NCI-H82 treated with DMSO at 0.1 percent for 48 hours (cell line): ENCODE data around the gene HIP1.
"Not testable (repeated sequence)": the region's sequence is repeated elsewhere in the genome, so short reads cannot be mapped to it uniquely, and the experiment has no call there.

Source experiments
- DNase-seq: peaks from one replicate; lab custom pipeline; 2025; ENCODE audit not compliant: unreplicated experiment; lab: John Stamatoyannopoulos, UW

Gene HIP1

GRCh38 chr7:75616421-75617167, 122.1 kb downstream of the HIP1 start:
- DNase-seq, result no peak

- DNase-seq, result no peak
Measured at GRCh38 chr7:75614401-75614800, 124.3 kb downstream of the HIP1 start.

- no peak for DNase-seq
Measured at GRCh38 chr7:75613351-75613750, 125.4 kb downstream of the HIP1 start.

- no peak for DNase-seq
Measured at GRCh38 chr7:75611557-75612178, 127.1 kb downstream of the HIP1 start.

GRCh38 chr7:75609416-75609815, 129.3 kb downstream of the HIP1 start:
- DNase-seq, result not testable (repeated sequence)

- no peak for DNase-seq
Measured at GRCh38 chr7:75608451-75609122, 130.2 kb downstream of the HIP1 start.

GRCh38 chr7:75604408-75604807, 134.3 kb downstream of the HIP1 start:
- no peak for DNase-seq

- not testable (repeated sequence) for DNase-seq
Measured at GRCh38 chr7:75602831-75603230, 135.9 kb downstream of the HIP1 start.

GRCh38 chr7:75601539-75601938, 137.2 kb downstream of the HIP1 start:
- no peak for DNase-seq

GRCh38 chr7:75600748-75601147, 138.0 kb downstream of the HIP1 start:
- DNase-seq, result not testable (repeated sequence)

GRCh38 chr7:75599244-75599781, 139.4 kb downstream of the HIP1 start:
- no peak for DNase-seq

- no peak for DNase-seq
Measured at GRCh38 chr7:75596727-75597614, 141.8 kb downstream of the HIP1 start.

GRCh38 chr7:75595766-75596165, 143.0 kb downstream of the HIP1 start:
- no peak for DNase-seq

GRCh38 chr7:75593500-75594184, 145.1 kb downstream of the HIP1 start:
- DNase-seq, result not testable (repeated sequence)

GRCh38 chr7:75591467-75592255, 147.1 kb downstream of the HIP1 start:
- DNase-seq, result no peak

- DNase-seq, result no peak
Measured at GRCh38 chr7:75590373-75591005, 148.3 kb downstream of the HIP1 start.

GRCh38 chr7:75584354-75584753, 154.4 kb downstream of the HIP1 start:
- no peak for DNase-seq

GRCh38 chr7:75583255-75583654, 155.5 kb downstream of the HIP1 start:
- no peak for DNase-seq

GRCh38 chr7:75579899-75580298, 158.8 kb downstream of the HIP1 start:
- no peak for DNase-seq
